RWPE2 (cell line): ENCODE measurements around the gene GDPD3.
"Not testable (repeated sequence)": the region's sequence is repeated elsewhere in the genome, so short reads cannot be mapped to it uniquely, and the experiment has no call there.

Experiments used
- ATAC-seq: fragments of 200-7000 bp; cut with Tn5 transposase; 3 replicates; pipeline ENCODE4 v1.9.1; 2021; ENCODE audit warnings: low read depth
- DNase-seq: peaks from one replicate; pipeline ENCODE4 v3.0.0-alpha.2; 2020; ENCODE audit warnings: low spot score
- H3K27ac ChIP-seq: fragments of 450-650 bp; 2 replicates; pipeline ENCODE4 v1.5.1; 2017; ENCODE audit warnings: mild to moderate bottlenecking; ENCODE audit not compliant: poor library complexity, severe bottlenecking
- H3K27me3 ChIP-seq: fragments of 250-450 bp; sonication (Bioruptor Pico); 2 replicates; pipeline ENCODE4 v1.5.1; 2021; ENCODE audit warnings: mild to moderate bottlenecking, moderate library complexity; ENCODE audit not compliant: insufficient read depth, poor library complexity, severe bottlenecking
- H3K36me3 ChIP-seq: fragments of 250-450 bp; sonication (Bioruptor Pico); 2 replicates; pipeline ENCODE4 v1.5.1; 2020; ENCODE audit warnings: low read depth, mild to moderate bottlenecking, moderate library complexity
- H3K4me1 ChIP-seq: fragments of 250-450 bp; sonication (Bioruptor Pico); 2 replicates; pipeline ENCODE4 v1.5.1; 2021; ENCODE audit warnings: mild to moderate bottlenecking, moderate library complexity; ENCODE audit not compliant: insufficient read depth, poor library complexity, severe bottlenecking
- H3K4me3 ChIP-seq: fragments of 250-450 bp; sonication (Bioruptor Pico); 2 replicates; pipeline ENCODE4 v1.5.1; 2021; ENCODE audit warnings: mild to moderate bottlenecking, moderate library complexity; ENCODE audit not compliant: severe bottlenecking
- H3K9me3 ChIP-seq: fragments of 250-450 bp; sonication (Bioruptor Pico); 2 replicates; pipeline ENCODE4 v1.5.1; 2021; ENCODE audit warnings: mild to moderate bottlenecking, moderate library complexity; ENCODE audit not compliant: severe bottlenecking
- CTCF ChIP-seq: fragments of 450-650 bp; IDR thresholded peaks from one replicate; pipeline ENCODE4 v1.5.1; 2017; ENCODE audit warnings: mild to moderate bottlenecking, moderate library complexity; ENCODE audit not compliant: poor library complexity, severe bottlenecking

Gene GDPD3

GRCh38 chr16:30137897-30138296, 24.6 kb upstream of the GDPD3 start:
- DNase-seq (no peak), ATAC-seq (no peak)
- Histone ChIP-seq H3K36me3 (no peaks in the 10 kb centered on the region), H3K4me1 (no peaks in the 10 kb centered on the region), H3K9me3 (no peaks in the 10 kb centered on the region), H3K27ac (no peak overlapping the region), H3K4me3 (no peak overlapping the region), H3K27me3 (no peaks in the 10 kb centered on the region)
- TF ChIP-seq CTCF = no peak

GRCh38 chr16:30136971-30137605, 23.8 kb upstream of the GDPD3 start:
- no peak overlapping the region for H3K4me3 ChIP-seq

GRCh38 chr16:30132591-30132990, 19.3 kb upstream of the GDPD3 start:
- no peak overlapping the region for H3K4me3 ChIP-seq
- no peak for DNase-seq
- TF ChIP-seq CTCF = no peak
- no peaks in the 10 kb centered on the region for H3K9me3 ChIP-seq
- H3K27ac ChIP-seq = no peak overlapping the region
- no peaks in the 10 kb centered on the region for H3K27me3 ChIP-seq
- H3K36me3 ChIP-seq = no peaks in the 10 kb centered on the region
- ATAC-seq = no peak
- no peaks in the 10 kb centered on the region for H3K4me1 ChIP-seq

More at GRCh38 chr16:30136971-30137605, 23.8 kb upstream of the GDPD3 start:
- H3K27ac ChIP-seq = no peak overlapping the region
- no peaks in the 10 kb centered on the region for H3K27me3 ChIP-seq
- no peaks in the 10 kb centered on the region for H3K9me3 ChIP-seq
- no peaks in the 10 kb centered on the region for H3K4me1 ChIP-seq
- no peak for TF ChIP-seq CTCF
- DNase-seq (no peak), ATAC-seq (no peak)
- H3K36me3 ChIP-seq = no peaks in the 10 kb centered on the region

- no peaks in the 10 kb centered on the region for H3K27me3 ChIP-seq
- no peak overlapping the region for H3K27ac ChIP-seq
- no peaks in the 10 kb centered on the region for H3K9me3 ChIP-seq
- ATAC-seq (no peak), DNase-seq (no peak)
- H3K4me3 ChIP-seq = no peak overlapping the region
- H3K4me1 ChIP-seq = no peaks in the 10 kb centered on the region
- TF ChIP-seq CTCF = no peak
- no peaks in the 10 kb centered on the region for H3K36me3 ChIP-seq
These were observed 18.6 kb upstream of the GDPD3 start for GRCh38 chr16:30131869-30132475.

GRCh38 chr16:30127993-30128392, 14.7 kb upstream of the GDPD3 start:
- H3K4me1 ChIP-seq = peaks cover 3% of the 10 kb centered on the region
- H3K27ac ChIP-seq = no peak overlapping the region
- TF ChIP-seq CTCF = no peak
- H3K27me3 ChIP-seq = no peaks in the 10 kb centered on the region
- no peak for DNase-seq
- no peak for ATAC-seq
- H3K36me3 ChIP-seq = no peaks in the 10 kb centered on the region
- no peaks in the 10 kb centered on the region for H3K9me3 ChIP-seq
- H3K4me3 ChIP-seq = no peak overlapping the region

GRCh38 chr16:30125690-30126089, 12.4 kb upstream of the GDPD3 start:
- H3K27me3 ChIP-seq, H3K27ac ChIP-seq, DNase-seq, ATAC-seq, H3K9me3 ChIP-seq, H3K4me1 ChIP-seq, H3K36me3 ChIP-seq, H3K4me3 ChIP-seq: not testable (repeated sequence)
